ENCODE results near the gene MSH3. TPM values are rescaled to one million over a fixed set of nuclear protein-coding genes. Genes with fewer than 3 reads are reported as not detected.
"Not testable (repeated sequence)": the region's sequence is repeated elsewhere in the genome, so short reads cannot be mapped to it uniquely, and the experiment has no call there.

MSH3 gene
- total RNA-seq, 2 donors from 2014 or later: 12.6 to 14.9 TPM

DNA sequence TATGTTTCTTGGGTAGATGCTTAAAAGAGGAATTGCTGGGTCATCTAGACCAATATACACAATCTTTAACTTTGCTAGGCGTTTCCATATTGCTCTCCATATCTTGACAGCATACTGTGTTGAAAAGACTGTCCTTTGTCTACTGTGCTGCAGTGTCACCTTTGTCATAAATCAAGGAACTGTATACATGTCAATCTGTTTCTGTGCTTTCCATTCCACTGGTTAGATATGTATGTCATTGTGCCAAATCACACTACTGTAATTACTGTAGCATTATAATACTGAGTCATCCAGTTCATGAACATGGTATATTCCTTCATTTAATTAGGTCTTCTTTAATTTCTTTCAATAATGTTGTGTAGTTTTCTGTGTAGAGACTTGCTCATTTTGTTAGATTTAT, 156.0 kb downstream of the MSH3 start:
- Histone ChIP-seq H3K4me1 (replicated peaks) (no peaks in the 10 kb centered on the region), H3K4me3 (no peak overlapping the region), H3K27ac (no peak overlapping the region), H3K9me3 (no peaks in the 10 kb centered on the region), H3K27me3 (replicated peaks; ENCODE audit: insufficient read depth) (no peaks in the 10 kb centered on the region), H3K36me3 (no peaks in the 10 kb centered on the region)
- TF ChIP-seq POLR2AphosphoS5 (IDR thresholded peaks at IDR 0.05) (no peak), POLR2A (IDR thresholded peaks at IDR 0.05) (no peak)
- TF ChIP-seq, protein P1, sequence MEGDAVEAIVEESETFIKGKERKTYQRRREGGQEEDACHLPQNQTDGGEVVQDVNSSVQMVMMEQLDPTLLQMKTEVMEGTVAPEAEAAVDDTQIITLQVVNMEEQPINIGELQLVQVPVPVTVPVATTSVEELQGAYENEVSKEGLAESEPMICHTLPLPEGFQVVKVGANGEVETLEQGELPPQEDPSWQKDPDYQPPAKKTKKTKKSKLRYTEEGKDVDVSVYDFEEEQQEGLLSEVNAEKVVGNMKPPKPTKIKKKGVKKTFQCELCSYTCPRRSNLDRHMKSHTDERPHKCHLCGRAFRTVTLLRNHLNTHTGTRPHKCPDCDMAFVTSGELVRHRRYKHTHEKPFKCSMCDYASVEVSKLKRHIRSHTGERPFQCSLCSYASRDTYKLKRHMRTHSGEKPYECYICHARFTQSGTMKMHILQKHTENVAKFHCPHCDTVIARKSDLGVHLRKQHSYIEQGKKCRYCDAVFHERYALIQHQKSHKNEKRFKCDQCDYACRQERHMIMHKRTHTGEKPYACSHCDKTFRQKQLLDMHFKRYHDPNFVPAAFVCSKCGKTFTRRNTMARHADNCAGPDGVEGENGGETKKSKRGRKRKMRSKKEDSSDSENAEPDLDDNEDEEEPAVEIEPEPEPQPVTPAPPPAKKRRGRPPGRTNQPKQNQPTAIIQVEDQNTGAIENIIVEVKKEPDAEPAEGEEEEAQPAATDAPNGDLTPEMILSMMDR (IDR thresholded peaks at IDR 0.05): no peak
- DNase-seq (ENCODE audit: low spot score): no peak
- intact Hi-C loops (cut with DNase I): no loop called here
- WGBS: 98% methylated on average over 1 of the region's 1 CpG

DNA sequence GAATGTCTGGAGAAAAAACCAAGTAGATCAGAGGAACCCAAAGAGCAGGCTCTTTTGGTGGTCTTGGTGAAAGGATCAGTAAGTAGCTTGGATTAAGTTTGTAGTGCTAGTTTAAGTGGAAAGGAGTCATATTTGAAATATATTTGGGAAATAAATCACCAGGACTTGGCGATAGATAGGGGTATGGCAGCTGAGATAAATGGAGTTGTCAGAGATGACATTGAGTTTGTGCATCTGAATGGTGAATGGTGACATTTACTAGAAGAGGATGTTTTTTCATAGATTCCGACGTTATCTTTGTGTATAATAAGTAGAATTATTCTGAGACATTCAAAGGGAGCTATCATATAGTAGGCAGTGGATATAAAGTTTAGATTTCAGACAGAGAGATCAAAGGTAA, 162.1 kb downstream of the MSH3 start:
- intact Hi-C loops (cut with DNase I): no loop called here
- Histone ChIP-seq H3K27ac (no peak overlapping the region), H3K4me3 (no peak overlapping the region), H3K9me3 (no peaks in the 10 kb centered on the region), H3K4me1 (replicated peaks) (no peaks in the 10 kb centered on the region), H3K27me3 (replicated peaks; ENCODE audit: insufficient read depth) (no peaks in the 10 kb centered on the region), H3K36me3 (no peaks in the 10 kb centered on the region)
- WGBS: 88% methylated on average over 3 of the region's 3 CpGs
- no peak for DNase-seq (ENCODE audit: low spot score)
- TF ChIP-seq POLR2A (IDR thresholded peaks at IDR 0.05): no peak
- no peak for TF ChIP-seq POLR2AphosphoS5 (IDR thresholded peaks at IDR 0.05)
- TF ChIP-seq, protein P1 (IDR thresholded peaks at IDR 0.05): no peak

DNA sequence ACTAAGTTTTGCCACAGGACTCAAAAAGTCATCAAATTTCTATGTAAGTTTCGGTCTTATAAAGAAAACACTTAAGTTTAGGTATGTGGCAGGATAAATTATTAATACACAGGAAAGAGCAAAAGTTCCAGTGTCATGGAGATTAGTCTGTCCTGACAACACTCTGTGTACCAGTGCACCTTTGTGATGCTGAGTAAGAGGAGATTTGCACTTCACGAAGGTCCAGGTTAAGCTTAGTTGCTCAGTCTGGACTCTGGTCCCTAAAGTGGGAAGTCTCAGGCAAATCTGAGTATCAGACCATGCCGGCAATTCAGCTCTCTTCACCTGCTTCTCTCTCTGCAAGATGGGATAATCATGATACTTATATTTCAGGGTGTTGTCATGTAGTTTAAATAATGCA, 166.2 kb downstream of the MSH3 start:
- no peak overlapping the region for H3K4me3 ChIP-seq
- no peak for DNase-seq (ENCODE audit: low spot score)
- H3K27me3 ChIP-seq (replicated peaks; ENCODE audit: insufficient read depth): no peaks in the 10 kb centered on the region
- TF ChIP-seq POLR2AphosphoS5 (IDR thresholded peaks at IDR 0.05) (no peak), POLR2A (IDR thresholded peaks at IDR 0.05) (no peak)
- TF ChIP-seq, protein P1 (IDR thresholded peaks at IDR 0.05): no peak
- intact Hi-C loops (cut with DNase I): no loop called here
- WGBS: 95% methylated on average over 3 of the region's 3 CpGs
- H3K9me3 ChIP-seq: no peaks in the 10 kb centered on the region
- no peak overlapping the region for H3K27ac ChIP-seq
- H3K4me1 ChIP-seq (replicated peaks): no peaks in the 10 kb centered on the region
- H3K36me3 ChIP-seq: no peaks in the 10 kb centered on the region

DNA sequence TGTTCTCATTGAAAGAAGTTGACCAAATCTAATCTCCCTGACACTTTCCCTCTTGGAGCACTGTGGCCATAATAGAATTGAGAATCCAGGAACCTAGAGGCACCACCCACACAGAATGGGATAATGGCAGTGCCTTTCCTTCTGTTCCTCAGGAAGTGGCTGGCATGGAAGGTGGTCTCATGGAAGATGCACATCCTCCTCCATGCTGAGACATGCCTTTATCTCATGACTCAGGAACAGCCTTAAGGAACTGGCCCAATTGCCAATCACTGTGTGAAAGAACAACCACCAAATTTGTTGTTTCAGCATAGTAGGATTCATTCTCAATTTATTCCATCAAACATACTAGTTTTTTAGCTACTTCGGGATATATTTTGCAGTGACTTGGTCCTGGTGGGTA, 168.2 kb downstream of the MSH3 start:
- TF ChIP-seq POLR2AphosphoS5 (IDR thresholded peaks at IDR 0.05): no peak
- TF ChIP-seq, protein P1 (IDR thresholded peaks at IDR 0.05): no peak
- no peak for TF ChIP-seq POLR2A (IDR thresholded peaks at IDR 0.05)
- H3K4me3 ChIP-seq: no peak overlapping the region
- H3K9me3 ChIP-seq: no peaks in the 10 kb centered on the region
- intact Hi-C loops (cut with DNase I): no loop called here
- no peaks in the 10 kb centered on the region for H3K36me3 ChIP-seq
- no peak for DNase-seq (ENCODE audit: low spot score)
- WGBS: 97% methylated on average over 1 of the region's 1 CpG
- H3K4me1 ChIP-seq (replicated peaks): no peaks in the 10 kb centered on the region
- no peaks in the 10 kb centered on the region for H3K27me3 ChIP-seq (replicated peaks; ENCODE audit: insufficient read depth)
- H3K27ac ChIP-seq: no peak overlapping the region

DNA sequence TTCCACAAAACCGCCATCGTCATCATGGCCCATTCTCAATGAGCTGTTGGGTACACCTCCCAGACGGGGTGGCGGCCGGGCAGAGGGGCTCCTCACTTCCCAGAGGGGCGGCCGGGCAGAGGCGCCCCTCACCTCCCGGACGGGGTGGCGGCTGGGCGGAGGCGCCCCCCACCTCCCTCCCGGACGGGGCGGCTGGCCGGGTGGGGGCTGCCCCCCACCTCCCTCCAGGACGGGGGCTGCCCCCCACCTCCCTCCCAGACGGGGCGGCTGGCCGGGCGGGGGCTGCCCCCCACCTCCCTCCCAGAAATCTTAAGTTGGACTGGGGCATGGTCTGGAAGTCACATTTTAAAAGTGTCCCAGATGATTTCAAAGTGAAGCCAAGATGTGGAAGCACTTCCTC, 169.7 kb downstream of the MSH3 start:
- H3K27me3 ChIP-seq (replicated peaks; ENCODE audit: insufficient read depth); DNase-seq (ENCODE audit: low spot score); intact Hi-C loops (cut with DNase I); H3K36me3 ChIP-seq; H3K4me3 ChIP-seq; H3K9me3 ChIP-seq; H3K27ac ChIP-seq; H3K4me1 ChIP-seq (replicated peaks): not testable (repeated sequence)
- 98% methylated on average over 21 of the region's 22 CpGs for WGBS

Measured in prostate gland (tissue), 2 donors.